IMR-90 (cell line): Measurements from ENCODE around the gene CCR5. TPM values are rescaled to one million over a fixed set of nuclear protein-coding genes. Genes with fewer than 3 reads are reported as not detected.

ENCODE experiments used
- ATAC-seq: fragments of 200-7000 bp; cut with Tn5 transposase; 2 replicates; pipeline ENCODE4 v1.9.1; 2020; ENCODE audit warnings: low read depth, mild to moderate bottlenecking, moderate library complexity
- BruUV-seq: library from RNA; stranded (reverse); fragments of 400-500 nt; replicated peaks from 2 replicates; lab custom pipeline; 2021; lab: Mats Ljungman, UMichigan
- CTCF ChIA-PET: fragments of 300-600 bp; formaldehyde crosslinking; extraction: SDS; loops from one replicate; lab custom pipeline; 2021; ENCODE audit warnings: antibody characterized with exemption; lab: Yijun Ruan, JAX
- POLR2A ChIA-PET: fragments of 300-600 bp; sonication (Branson Sonifier 250); formaldehyde crosslinking; loops from one replicate; lab custom pipeline; 2022; ENCODE audit warnings: antibody characterized with exemption; ENCODE audit not compliant: unreplicated experiment; lab: Charles Lee
- DNase-seq: peaks from one replicate; pipeline ENCODE4 v3.0.0; 2013
- H2AFZ ChIP-seq: replicated peaks from 2 replicates; pipeline ENCODE3; 2013; ENCODE audit warnings: low read length, mild to moderate bottlenecking; ENCODE audit not compliant: poor library complexity
- H2AK5ac ChIP-seq: 2 replicates; pipeline ENCODE4 v1.6.1; 2013; ENCODE audit warnings: low read depth, low read length, inconsistent platforms
- H2AK9ac ChIP-seq: replicated peaks from 2 replicates; pipeline ENCODE3; 2013; ENCODE audit warnings: mild to moderate bottlenecking, low read depth, low read length, moderate library complexity; ENCODE audit not compliant: poor library complexity
- H2BK120ac ChIP-seq: 2 replicates; pipeline ENCODE4 v1.6.1; 2013; ENCODE audit warnings: low read depth, low read length, inconsistent platforms
- H2BK15ac ChIP-seq: 3 replicates; pipeline ENCODE4 v1.6.1; 2013; ENCODE audit warnings: low read depth, low read length, inconsistent platforms
- H2BK20ac ChIP-seq: 2 replicates; pipeline ENCODE4 v1.6.1; 2013; ENCODE audit warnings: low read depth, mild to moderate bottlenecking, inconsistent platforms, low read length, moderate library complexity
- H2BK5ac ChIP-seq: 2 replicates; pipeline ENCODE4 v1.6.1; 2013; ENCODE audit warnings: mild to moderate bottlenecking, low read depth, low read length, inconsistent platforms; ENCODE audit not compliant: poor library complexity, severe bottlenecking
- H3K14ac ChIP-seq: replicated peaks from 2 replicates; pipeline ENCODE4 v1.6.1; 2013; ENCODE audit warnings: low read depth, low read length, inconsistent platforms
- H3K18ac ChIP-seq: 2 replicates; pipeline ENCODE4 v1.6.1; 2013; ENCODE audit warnings: low read depth, low read length, control low read depth
- H3K23ac ChIP-seq: 2 replicates; pipeline ENCODE4 v1.6.1; 2013; ENCODE audit warnings: low read depth, low read length, inconsistent platforms
- H3K27ac ChIP-seq: 2 replicates; pipeline ENCODE4 v1.5.1; 2013; ENCODE audit warnings: mild to moderate bottlenecking, control low read depth, low read length; ENCODE audit not compliant: insufficient read depth
- H3K27me3 ChIP-seq: 2 replicates; pipeline ENCODE4 v1.6.1; 2013; ENCODE audit warnings: low read length; ENCODE audit not compliant: control insufficient read depth, insufficient read depth
- H3K36me3 ChIP-seq: 2 replicates; pipeline ENCODE4 v1.6.1; 2013; ENCODE audit warnings: low read length, mixed read lengths; ENCODE audit not compliant: control insufficient read depth, insufficient read depth
- H3K4ac ChIP-seq: 2 replicates; pipeline ENCODE4 v1.6.1; 2013; ENCODE audit warnings: low read depth, low read length, inconsistent platforms
- H3K4me1 ChIP-seq: 2 replicates; pipeline ENCODE4 v1.6.1; 2013; ENCODE audit warnings: low read length, mixed read lengths; ENCODE audit not compliant: control insufficient read depth, insufficient read depth
- H3K4me2 ChIP-seq: 2 replicates; pipeline ENCODE4 v1.6.1; 2013; ENCODE audit warnings: low read depth, mild to moderate bottlenecking, control low read depth, low read length, moderate library complexity
- H3K4me3 ChIP-seq: 2 replicates; pipeline ENCODE4 v1.5.1; 2013; ENCODE audit warnings: low read depth, mild to moderate bottlenecking, control low read depth, low read length, moderate library complexity; ENCODE audit not compliant: insufficient read depth
- H3K56ac ChIP-seq: 2 replicates; pipeline ENCODE4 v1.6.1; 2013; ENCODE audit warnings: low read length, inconsistent platforms; ENCODE audit not compliant: insufficient read depth; ENCODE audit errors: extremely low read depth
- H3K79me1 ChIP-seq, 2 experiments: 2 replicates each; pipeline ENCODE4 v1.6.1; 2013; ENCODE audit warnings: low read length in 2 of 2, inconsistent platforms in 1 of 2, low read depth in 1 of 2
- H3K9ac ChIP-seq: 2 replicates; pipeline ENCODE4 v1.6.1; 2013; ENCODE audit warnings: low read depth, low read length, control low read depth
- H3K9me1 ChIP-seq: 2 replicates; pipeline ENCODE4 v1.6.1; 2013; ENCODE audit warnings: low read length, inconsistent platforms; ENCODE audit not compliant: insufficient read depth
- H3K9me3 ChIP-seq: 2 replicates; pipeline ENCODE4 v1.6.1; 2013; ENCODE audit warnings: low read length; ENCODE audit not compliant: control insufficient read depth, insufficient read depth
- H4K20me1 ChIP-seq: 2 replicates; pipeline ENCODE4 v1.6.1; 2013; ENCODE audit warnings: low read length, inconsistent platforms; ENCODE audit not compliant: insufficient read depth
- H4K5ac ChIP-seq: 2 replicates; pipeline ENCODE4 v1.6.1; 2013; ENCODE audit warnings: mild to moderate bottlenecking, low read depth, low read length, control low read depth
- H4K8ac ChIP-seq, 2 experiments: 2 replicates each; pipeline ENCODE4 v1.6.1; 2013; ENCODE audit warnings: low read depth in 2 of 2, low read length in 2 of 2, control low read depth in 1 of 2, inconsistent platforms in 1 of 2
- H4K91ac ChIP-seq: 2 replicates; pipeline ENCODE4 v1.6.1; 2013; ENCODE audit warnings: low read depth, low read length, inconsistent platforms; ENCODE audit not compliant: insufficient read depth
- CHD1 ChIP-seq: IDR thresholded peaks from 2 replicates; pipeline ENCODE4 v1.6.1; 2012; ENCODE audit warnings: low read depth, low read length, improper control_type of control experiment
- ELK1 ChIP-seq: fragments of 150-350 bp; IDR thresholded peaks from 2 replicates; pipeline ENCODE4 v1.6.1; 2016; ENCODE audit warnings: low read depth, mild to moderate bottlenecking, low read length, moderate library complexity, borderline replicate concordance
- RFX5 ChIP-seq: IDR thresholded peaks from 2 replicates; pipeline ENCODE4 v1.8.0; 2012; ENCODE audit warnings: low read depth, mild to moderate bottlenecking, low read length, moderate library complexity
- WGBS, 2 experiments: methylation state at CpG; one replicate each; pipeline versions ENCODE4 v1.1.5 to v1.1.7; 2013; ENCODE audit warnings: missing lambda C conversion rate in 2 of 2; ENCODE audit not compliant: insufficient read length in 1 of 2; ENCODE audit errors: extremely low coverage in 2 of 2; 5-methylcytosine and 5-hydroxymethylcytosine counted together
- dilution Hi-C: fragments of 300-500 bp; cut with HindIII; formaldehyde crosslinking; loops from one replicate; pipeline ENCODE4 v1.14.3; 2018; ENCODE audit warnings: low sequenced_read_pairs; ENCODE audit not compliant: unreplicated experiment
- in situ Hi-C: fragments of 300-500 bp; cut with MboI; formaldehyde crosslinking; loops from 3 replicates; pipeline ENCODE4 v1.14.3; 2019; ENCODE audit warnings: low sequenced_read_pairs, inconsistent platforms, mixed read lengths
- intact Hi-C: fragments of 100-400 bp; cut with micrococcal nuclease; formaldehyde crosslinking; loops from 2 replicates; pipeline ENCODE4 v1.10.0; 2022
- polyA plus RNA-seq, 3 experiments: library from polyadenylated mRNA; depleted of rRNA; stranded (reverse); fragments of >200 nt; gene quantifications; 2 replicates each; pipeline ENCODE4 v1.2.3, GENCODE V29; 2012; ENCODE audit warnings: low replicate concordance in 1 of 3
- total RNA-seq: library from RNA; depleted of rRNA; stranded (reverse); fragments of >200 nt; gene quantifications from 2 replicates; pipeline ENCODE4 v1.2.3, GENCODE V29; 2012
- TF ChIP-seq, protein P1 (sequence below): fragments of 150-350 bp; IDR thresholded peaks from 2 replicates; pipeline ENCODE4 v1.6.1; 2017; ENCODE audit warnings: mild to moderate bottlenecking, antibody characterized with exemption, low read length, low read depth
- TF ChIP-seq, protein P2 (sequence below): conservative IDR thresholded peaks from 2 replicates; pipeline ENCODE4 v1.5.1; 2012; ENCODE audit warnings: mild to moderate bottlenecking, low read depth, low read length, improper control_type of control experiment

CCR5 gene
- total and polyA plus RNA-seq, 2 of the 4 experiments (the other 2 are of a cell fraction) = not detected

GRCh38 chr3:46353090-46353489 is 17.7 kb upstream of the CCR5 start:
- dilution Hi-C loops (no loop called here), in situ Hi-C loops (no loop called here), intact Hi-C loops (no loop called here)
- no peak overlapping the region for H2BK20ac ChIP-seq
- peaks cover 43% of the 10 kb centered on the region for H3K27me3 ChIP-seq
- no peaks in the 10 kb centered on the region for H3K4me1 ChIP-seq
- no peak overlapping the region for H2AFZ ChIP-seq
- ATAC-seq (no peak), DNase-seq (no peak)
- H4K91ac ChIP-seq = no peak overlapping the region
- H3K18ac ChIP-seq = no peak overlapping the region
- no peak overlapping the region for H4K8ac ChIP-seq
- H3K4me2 ChIP-seq = no peak overlapping the region
- H3K4me3 ChIP-seq = no peak overlapping the region
- H3K9me1 ChIP-seq = no peaks in the 10 kb centered on the region
- H4K5ac ChIP-seq = no peak overlapping the region
- WGBS, 2 experiments = no CpG with 5 or more reads among the region's 4 CpGs
- H3K4ac ChIP-seq = no peak overlapping the region
- no peak overlapping the region for H3K23ac ChIP-seq
- no peak overlapping the region for H2BK120ac ChIP-seq
- no peak overlapping the region for H3K27ac ChIP-seq
- POLR2A ChIA-PET = no interaction called here
- no peaks in the 10 kb centered on the region for H3K36me3 ChIP-seq
- no peak overlapping the region for H3K9ac ChIP-seq
- CTCF ChIA-PET = interaction anchor here (1.0 kb wide), 1 partner anchor 15 kb away, joined by 4 read pairs; no protein-coding TSS in a partner anchor
- H3K9me3 ChIP-seq = no peaks in the 10 kb centered on the region
- no peak for TF ChIP-seq RFX5
- no peak for TF ChIP-seq ELK1
- TF ChIP-seq, protein P1, sequence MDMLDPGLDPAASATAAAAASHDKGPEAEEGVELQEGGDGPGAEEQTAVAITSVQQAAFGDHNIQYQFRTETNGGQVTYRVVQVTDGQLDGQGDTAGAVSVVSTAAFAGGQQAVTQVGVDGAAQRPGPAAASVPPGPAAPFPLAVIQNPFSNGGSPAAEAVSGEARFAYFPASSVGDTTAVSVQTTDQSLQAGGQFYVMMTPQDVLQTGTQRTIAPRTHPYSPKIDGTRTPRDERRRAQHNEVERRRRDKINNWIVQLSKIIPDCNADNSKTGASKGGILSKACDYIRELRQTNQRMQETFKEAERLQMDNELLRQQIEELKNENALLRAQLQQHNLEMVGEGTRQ = no peak
- no peak for TF ChIP-seq CHD1
- TF ChIP-seq, protein P2, sequence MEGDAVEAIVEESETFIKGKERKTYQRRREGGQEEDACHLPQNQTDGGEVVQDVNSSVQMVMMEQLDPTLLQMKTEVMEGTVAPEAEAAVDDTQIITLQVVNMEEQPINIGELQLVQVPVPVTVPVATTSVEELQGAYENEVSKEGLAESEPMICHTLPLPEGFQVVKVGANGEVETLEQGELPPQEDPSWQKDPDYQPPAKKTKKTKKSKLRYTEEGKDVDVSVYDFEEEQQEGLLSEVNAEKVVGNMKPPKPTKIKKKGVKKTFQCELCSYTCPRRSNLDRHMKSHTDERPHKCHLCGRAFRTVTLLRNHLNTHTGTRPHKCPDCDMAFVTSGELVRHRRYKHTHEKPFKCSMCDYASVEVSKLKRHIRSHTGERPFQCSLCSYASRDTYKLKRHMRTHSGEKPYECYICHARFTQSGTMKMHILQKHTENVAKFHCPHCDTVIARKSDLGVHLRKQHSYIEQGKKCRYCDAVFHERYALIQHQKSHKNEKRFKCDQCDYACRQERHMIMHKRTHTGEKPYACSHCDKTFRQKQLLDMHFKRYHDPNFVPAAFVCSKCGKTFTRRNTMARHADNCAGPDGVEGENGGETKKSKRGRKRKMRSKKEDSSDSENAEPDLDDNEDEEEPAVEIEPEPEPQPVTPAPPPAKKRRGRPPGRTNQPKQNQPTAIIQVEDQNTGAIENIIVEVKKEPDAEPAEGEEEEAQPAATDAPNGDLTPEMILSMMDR = no peak
- H4K20me1 ChIP-seq = no peaks in the 10 kb centered on the region
- no peak overlapping the region for H2BK15ac ChIP-seq
- no TSS peak for BruUV-seq
- no peak overlapping the region for H3K56ac ChIP-seq
- no peaks in the 10 kb centered on the region for H3K79me1 ChIP-seq
- no peak overlapping the region for H3K14ac ChIP-seq
- no peak overlapping the region for H2AK5ac ChIP-seq
- no peak overlapping the region for H2AK9ac ChIP-seq
- no peak overlapping the region for H2BK5ac ChIP-seq
